B cell (primary cell): ENCODE data around the gene POLR2A. TPM values are rescaled to one million over a fixed set of nuclear protein-coding genes. Genes with fewer than 3 reads are reported as not detected.

Experiments used
- ATAC-seq: fragments of 200-7000 bp; cut with Tn5 transposase; one replicate; pipeline ENCODE4 v1.10.0; 2021; ENCODE audit warnings: low read depth, mild to moderate bottlenecking, moderate number of reproducible peaks, moderate library complexity
- CTCF ChIA-PET: fragments of 350-600 bp; sonication (Branson Sonifier 250); formaldehyde crosslinking; loops from one replicate; lab custom pipeline; 2021; ENCODE audit warnings: antibody characterized with exemption, inconsistent platforms; lab: Charles Lee
- POLR2A ChIA-PET: fragments of 350-600 bp; sonication (Branson Sonifier 250); formaldehyde crosslinking; loops from one replicate; lab custom pipeline; 2021; ENCODE audit warnings: antibody characterized with exemption; lab: Charles Lee
- DNase-seq: peaks from one replicate; pipeline ENCODE4 v3.0.0; 2013
- H2AFZ ChIP-seq: 2 replicates; pipeline ENCODE4 v1.6.1; 2012; ENCODE audit warnings: mild to moderate bottlenecking, low read depth, low read length; ENCODE audit not compliant: insufficient read depth, poor library complexity, severe bottlenecking
- H3K27ac ChIP-seq, 2 donors: 1 replicate in 1 of 2; 2 replicates in 1 of 2; pipeline ENCODE4 v1.5.1; 2012 to 2013; ENCODE audit warnings: low read length in 2 of 2, mild to moderate bottlenecking in 2 of 2, moderate library complexity in 1 of 2
- H3K27me3 ChIP-seq, 4 experiments: fragments of 200-600 bp in 1 of 4; sonication (generic) in 1 of 4; replicated peaks in 1 of 4; 1 replicate in 2 of 4; 2 replicates in 2 of 4; pipeline versions ENCODE4 v1.6.1 to v1.7.0; 2013 to 2016; ENCODE audit warnings: low read length in 3 of 4, mild to moderate bottlenecking in 2 of 4, mixed read lengths in 1 of 4, moderate library complexity in 1 of 4; ENCODE audit not compliant: insufficient read depth in 4 of 4, control insufficient read depth in 3 of 4; ENCODE audit errors: control extremely low read depth in 1 of 4
- H3K36me3 ChIP-seq, 2 experiments: replicated peaks in 1 of 2; 1 replicate in 1 of 2; 2 replicates in 1 of 2; pipeline versions ENCODE4 v1.6.1 to v1.7.1; 2013; ENCODE audit warnings: low read length in 1 of 2; ENCODE audit not compliant: insufficient read depth in 2 of 2, control insufficient read depth in 1 of 2; ENCODE audit errors: control extremely low read depth in 1 of 2, extremely low read depth in 1 of 2
- H3K4me1 ChIP-seq, 2 donors: fragments of 200-600 bp in 1 of 2; sonication (generic) in 1 of 2; 1 replicate in 1 of 2; 2 replicates in 1 of 2; pipeline versions ENCODE4 v1.5.1 to v1.6.1; 2013 to 2017; ENCODE audit warnings: low read length in 2 of 2; ENCODE audit not compliant: control insufficient read depth in 2 of 2, insufficient read depth in 2 of 2
- H3K4me2 ChIP-seq: replicated peaks from 2 replicates; pipeline ENCODE3; 2012; ENCODE audit warnings: mild to moderate bottlenecking, low read depth, low read length; ENCODE audit not compliant: poor library complexity, severe bottlenecking
- H3K4me3 ChIP-seq, 5 experiments: fragments of 200-600 bp in 1 of 5; sonication (generic) in 1 of 5; 1 replicate in 3 of 5; 2 replicates in 2 of 5; pipeline versions ENCODE4 v1.5.1 to v1.7.0; 2011 to 2016; ENCODE audit warnings: low read length in 4 of 5, mild to moderate bottlenecking in 4 of 5, low read depth in 2 of 5, control low read depth in 1 of 5, moderate library complexity in 1 of 5; ENCODE audit not compliant: insufficient read depth in 1 of 5; ENCODE audit errors: control extremely low read depth in 1 of 5, extremely low read depth in 1 of 5
- H3K79me2 ChIP-seq: fragments of 200-600 bp; sonication (generic); one replicate; pipeline ENCODE4 v1.6.0; 2016; ENCODE audit warnings: low read length; ENCODE audit not compliant: control insufficient read depth, insufficient read depth
- H3K9ac ChIP-seq: fragments of 200-600 bp; sonication (generic); 2 replicates; pipeline ENCODE4 v1.6.1; 2017; ENCODE audit warnings: mild to moderate bottlenecking, low read length, moderate library complexity
- H3K9me3 ChIP-seq, 3 donors: one replicate each; pipeline versions ENCODE4 v1.6.1 to v1.7.1; 2013; ENCODE audit warnings: low read length in 2 of 3; ENCODE audit not compliant: control insufficient read depth in 2 of 3, insufficient read depth in 1 of 3; ENCODE audit errors: control extremely low read depth in 1 of 3
- H4K20me1 ChIP-seq: 2 replicates; pipeline ENCODE4 v1.6.0; 2012; ENCODE audit warnings: mild to moderate bottlenecking, low read length; ENCODE audit not compliant: insufficient read depth, control insufficient read depth, poor library complexity, severe bottlenecking
- H3K27ac Mint-ChIP-seq: one replicate; pipeline ENCODE4 v1.8.0; 2021; ENCODE audit warnings: mixed read lengths
- H3K27me3 Mint-ChIP-seq: one replicate; pipeline ENCODE4 v1.8.0; 2021; ENCODE audit warnings: mixed read lengths
- H3K4me1 Mint-ChIP-seq: one replicate; pipeline ENCODE4 v1.8.0; 2021; ENCODE audit warnings: mixed read lengths
- H3K4me3 Mint-ChIP-seq: one replicate; pipeline ENCODE4 v1.8.0; 2021; ENCODE audit warnings: mixed read lengths
- H3K9me3 Mint-ChIP-seq: one replicate; pipeline ENCODE4 v1.8.0; 2022; ENCODE audit warnings: mixed read lengths; ENCODE audit not compliant: insufficient read depth
- CTCF ChIP-seq: fragments of 200-600 bp; IDR thresholded peaks from one replicate; pipeline ENCODE4 v1.8.0; 2022; ENCODE audit warnings: antibody characterized with exemption, mild to moderate bottlenecking
- EZH2 ChIP-seq: IDR thresholded peaks from 2 replicates; pipeline ENCODE4 v1.6.1; 2012; ENCODE audit warnings: borderline replicate concordance, low read depth, mild to moderate bottlenecking, moderate library complexity, low read length; ENCODE audit not compliant: insufficient read depth, poor library complexity, severe bottlenecking
- WGBS: methylation state at CpG from one replicate; pipeline ENCODE4 v1.1.5; 2013; ENCODE audit warnings: missing lambda C conversion rate; ENCODE audit not compliant: insufficient coverage; 5-methylcytosine and 5-hydroxymethylcytosine counted together
- intact Hi-C: fragments of 100-400 bp; cut with micrococcal nuclease; formaldehyde crosslinking; loops from one replicate; pipeline ENCODE4 v1.10.0; 2022
- polyA plus RNA-seq: library from polyadenylated mRNA; depleted of rRNA; stranded (reverse); fragments of >200 nt; gene quantifications from 2 replicates; pipeline ENCODE4 v1.2.3, GENCODE V29; 2012
- total RNA-seq, 2 donors: library from RNA; stranded (reverse); fragments of 120-200 nt in 1 of 2; gene quantifications; 1 replicate in 1 of 2; 2 replicates in 1 of 2; pipeline versions ENCODE4 v1.2.3 to v1.2.4, GENCODE V29; 2013 to 2022

The POLR2A gene
- total and polyA plus RNA-seq, 2 donors (not counting 1 experiment from before 2014, with no cell fraction given): 56.5 to 225 TPM

- no peak for TF ChIP-seq EZH2
- no peak for TF ChIP-seq CTCF
- Histone ChIP-seq H3K9ac (no peak overlapping the region), H2AFZ (no peak overlapping the region), H3K4me1 (peaks cover 7 to 10% of the 10 kb centered on the region in 2 donors), H3K36me3 (peaks cover 0 to 29% of the 10 kb centered on the region in 2 experiments), H3K4me2 (no peak overlapping the region), H3K27ac (no peak overlapping the region), H3K27me3 (no peaks in the 10 kb centered on the region), H4K20me1 (peaks cover 28% of the 10 kb centered on the region), H3K79me2 (peaks cover 10% of the 10 kb centered on the region), H3K9me3 (no peaks in the 10 kb centered on the region), H3K4me3 (no peak overlapping the region)
- Mint-ChIP-seq H3K27me3 (no peaks in the 10 kb centered on the region), H3K4me3 (no peak overlapping the region), H3K9me3 (no peaks in the 10 kb centered on the region), H3K4me1 (peaks cover 12% of the 10 kb centered on the region), H3K27ac (no peak overlapping the region)
- no peak for ATAC-seq
- intact Hi-C loops: no loop called here
- POLR2A ChIA-PET: no interaction called here
- no peak for DNase-seq
- CTCF ChIA-PET: interaction anchor here (1.3 kb wide), 1 partner anchor 51 kb away, joined by 4 read pairs; no protein-coding TSS in a partner anchor
- 96% methylated on average over 32 of the region's 44 CpGs for WGBS
These were observed 21.4 kb upstream of the POLR2A start for GRCh38 chr17:7462474-7463371.

- H3K36me3 ChIP-seq: peaks cover 0 to 29% of the 10 kb centered on the region in 2 experiments
- WGBS: 97% methylated on average over 10 of the region's 14 CpGs
- ATAC-seq (no peak), DNase-seq (no peak)
- H3K4me1 Mint-ChIP-seq: peaks cover 14% of the 10 kb centered on the region
- no peak overlapping the region for H3K4me2 ChIP-seq
- TF ChIP-seq CTCF (no peak), EZH2 (no peak)
- H3K27ac Mint-ChIP-seq: no peak overlapping the region
- no peak overlapping the region for H3K4me3 Mint-ChIP-seq
- CTCF ChIA-PET: no interaction called here
- H3K27ac ChIP-seq: no peak overlapping the region
- no peaks in the 10 kb centered on the region for H3K9me3 ChIP-seq
- H3K79me2 ChIP-seq: peaks cover 13% of the 10 kb centered on the region
- POLR2A ChIA-PET: interaction anchor here (0.6 to 0.8 kb wide), 3 partner anchors 97 to 220 kb away, joined by 4 to 10 read pairs (median 6); no protein-coding TSS in a partner anchor
- H2AFZ ChIP-seq: no peak overlapping the region
- H3K4me1 ChIP-seq: peaks cover 8 to 12% of the 10 kb centered on the region in 2 donors
- intact Hi-C loops: no loop called here
- H3K27me3 ChIP-seq: no peaks in the 10 kb centered on the region
- no peaks in the 10 kb centered on the region for H3K9me3 Mint-ChIP-seq
- no peak overlapping the region for H3K4me3 ChIP-seq
- H3K27me3 Mint-ChIP-seq: no peaks in the 10 kb centered on the region
- peaks cover 35% of the 10 kb centered on the region for H4K20me1 ChIP-seq
- no peak overlapping the region for H3K9ac ChIP-seq
These were observed 20.8 kb upstream of the POLR2A start for GRCh38 chr17:7463372-7463846.
